C4-2B (cell line): ENCODE results near the gene LRRC2.

Source experiments
- ZFX ChIP-seq: fragments of 450-650 bp; IDR thresholded peaks from 2 replicates; pipeline ENCODE4 v1.6.1; 2017
- TF ChIP-seq, protein P1 (sequence below): fragments of 450-650 bp; conservative IDR thresholded peaks from 2 replicates; pipeline ENCODE4 v1.5.1; 2017; ENCODE audit warnings: mild to moderate bottlenecking

DNA sequence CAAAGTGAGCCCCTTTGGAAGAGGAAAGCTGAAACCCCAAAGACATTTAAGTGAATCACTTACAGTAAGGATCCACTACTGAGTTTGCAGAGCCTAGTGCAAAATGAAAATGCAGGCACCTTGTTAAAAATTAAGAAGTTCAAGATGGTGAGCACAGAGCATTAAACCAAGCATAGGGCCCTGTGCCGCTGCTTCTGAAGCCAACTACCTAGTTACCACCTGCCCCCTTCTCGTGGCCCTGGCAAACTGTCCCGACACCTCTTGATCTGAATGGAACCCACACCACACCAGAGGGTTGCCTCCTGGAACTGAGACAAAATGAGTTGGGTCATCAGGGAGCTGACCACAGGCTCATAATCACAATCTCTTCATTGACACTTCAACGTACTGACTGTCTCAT, 25.6 kb downstream of the LRRC2 start:
- TF ChIP-seq ZFX = no peak
- TF ChIP-seq, protein P1, sequence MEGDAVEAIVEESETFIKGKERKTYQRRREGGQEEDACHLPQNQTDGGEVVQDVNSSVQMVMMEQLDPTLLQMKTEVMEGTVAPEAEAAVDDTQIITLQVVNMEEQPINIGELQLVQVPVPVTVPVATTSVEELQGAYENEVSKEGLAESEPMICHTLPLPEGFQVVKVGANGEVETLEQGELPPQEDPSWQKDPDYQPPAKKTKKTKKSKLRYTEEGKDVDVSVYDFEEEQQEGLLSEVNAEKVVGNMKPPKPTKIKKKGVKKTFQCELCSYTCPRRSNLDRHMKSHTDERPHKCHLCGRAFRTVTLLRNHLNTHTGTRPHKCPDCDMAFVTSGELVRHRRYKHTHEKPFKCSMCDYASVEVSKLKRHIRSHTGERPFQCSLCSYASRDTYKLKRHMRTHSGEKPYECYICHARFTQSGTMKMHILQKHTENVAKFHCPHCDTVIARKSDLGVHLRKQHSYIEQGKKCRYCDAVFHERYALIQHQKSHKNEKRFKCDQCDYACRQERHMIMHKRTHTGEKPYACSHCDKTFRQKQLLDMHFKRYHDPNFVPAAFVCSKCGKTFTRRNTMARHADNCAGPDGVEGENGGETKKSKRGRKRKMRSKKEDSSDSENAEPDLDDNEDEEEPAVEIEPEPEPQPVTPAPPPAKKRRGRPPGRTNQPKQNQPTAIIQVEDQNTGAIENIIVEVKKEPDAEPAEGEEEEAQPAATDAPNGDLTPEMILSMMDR = no peak
